Heart left ventricle (tissue), 16 donors: ENCODE results near the gene SYNGR2. TPM values are rescaled to one million over a fixed set of nuclear protein-coding genes. Genes with fewer than 3 reads are reported as not detected.
A peak's percentile ranks its signal among the peaks of the same experiment; 100 is the strongest.

ENCODE experiments used
- ATAC-seq, 4 donors: fragments of 200-7000 bp; cut with Tn5 transposase; one replicate each; pipeline ENCODE4 v1.9.1; 2020 to 2022; ENCODE audit warnings: moderate library complexity in 4 of 4, mild to moderate bottlenecking in 3 of 4, moderate number of reproducible peaks in 1 of 4
- DNase-seq, 5 donors: peaks; one replicate each; pipeline ENCODE4 v3.0.0-alpha.2; 2020
- H3K27ac ChIP-seq, 12 donors: fragments of 200-600 bp; sonication (generic) in 4 of 12; one replicate each; pipeline versions ENCODE4 v1.5.0 to v1.8.0; 2016 to 2022; ENCODE audit warnings: mild to moderate bottlenecking in 2 of 12
- H3K27me3 ChIP-seq, 9 donors: fragments of 200-600 bp; sonication (generic) in 2 of 9; one replicate each; pipeline versions ENCODE4 v1.5.1 to v1.8.0; 2016 to 2022; ENCODE audit warnings: mild to moderate bottlenecking in 3 of 9
- H3K36me3 ChIP-seq, 9 donors: fragments of 200-600 bp; sonication (generic) in 2 of 9; one replicate each; pipeline versions ENCODE4 v1.5.0 to v1.8.0; 2018 to 2022; ENCODE audit warnings: mild to moderate bottlenecking in 2 of 9
- H3K4me1 ChIP-seq, 12 donors: fragments of 200-600 bp; sonication (generic) in 4 of 12; one replicate each; pipeline versions ENCODE4 v1.5.0 to v1.8.0; 2016 to 2022; ENCODE audit warnings: mild to moderate bottlenecking in 3 of 12
- H3K4me3 ChIP-seq, 12 donors: fragments of 200-600 bp; sonication (generic) in 4 of 12; one replicate each; pipeline versions ENCODE4 v1.5.0 to v1.8.0; 2017 to 2022; ENCODE audit warnings: mild to moderate bottlenecking in 9 of 12, moderate library complexity in 4 of 12
- H3K9me3 ChIP-seq, 12 donors: fragments of 200-600 bp; sonication (generic) in 4 of 12; one replicate each; pipeline versions ENCODE4 v1.5.0 to v1.8.0; 2016 to 2022; ENCODE audit warnings: mild to moderate bottlenecking in 1 of 12
- CTCF ChIP-seq, 12 donors: fragments of 200-600 bp; sonication (generic) in 4 of 12; IDR thresholded peaks; one replicate each; pipeline versions ENCODE4 v1.5.0 to v1.8.0; 2018 to 2022; ENCODE audit warnings: antibody characterized with exemption in 12 of 12, mild to moderate bottlenecking in 5 of 12
- POLR2A ChIP-seq, 2 donors: fragments of 450-650 bp; IDR thresholded peaks; one replicate each; pipeline ENCODE4 v1.6.1; 2017; ENCODE audit warnings: antibody characterized with exemption in 2 of 2, mild to moderate bottlenecking in 2 of 2, moderate library complexity in 2 of 2
- WGBS, 4 donors: extraction: QIAGEN DNeasy Blood & Tissue Kit in 2 of 4; methylation state at CpG; one replicate each; pipeline versions ENCODE4 v1.1.5 to v1.1.7; 2013 to 2018; 5-methylcytosine and 5-hydroxymethylcytosine counted together
- intact Hi-C, 10 donors: fragments of 100-400 bp; cut with DNase I; formaldehyde crosslinking; loops; one replicate each; pipeline versions ENCODE4 v1.11.1 to v1.14.2; 2022
- polyA plus RNA-seq, 2 donors: library from polyadenylated mRNA; stranded (reverse); fragments of 200-250 nt; gene quantifications; one replicate each; pipeline ENCODE4 v1.2.3, GENCODE V29; 2013
- total RNA-seq, 9 donors: library from RNA; depleted of rRNA in 2 of 9; stranded (reverse); fragments of >200 nt in 2 of 9; fragmentation: NEBNext Ultra II Directional in 3 of 9; extraction: Animal tissue kit (Norgen Biotek cat#: 25700) in 3 of 9; gene quantifications; one replicate each; pipeline versions ENCODE4 v1.1.0 to v1.2.4, GENCODE V29; 2016 to 2023
- donor health status: ischemic (EF 13 %, LVEDD 7.1; RV severe dilation, severe dysfunction).
- donor health status: healthy with polysubstance abuse.
- donor health status: DM: no; HTN: yes; CAD: no.
- donor health status: DM: no; HTN: no; CAD: no.
- donor health status: ischemic (EF 25% LVEDD 6.9; RV normal size, moderate dysfunction).
- donor health status: ischemic (EF 25% LVEDD 5.7; RV mildly dilated, moderate dysfunction).
- donor health status: healthy.
- donor health status: DM: yes; HTN: yes; CAD: no.
- donor health status: ischemic (EF 35%, LVEDD 5.7; RV mildly dilated, moderate dysfunction).
- donor health status: nonischemic (EF 11% LVEDD 7.7; RV severe dilation, severe dysfunction).
- donor health status: DM: yes; HTN: yes; CAD: no.
- donor health status: PGD.
- donor health status: ischemic (EF 29% LVEDD 5.4; RV normal size, mild dysfunction).
- donor health status: nonischemic (EF 23%, LVEDD 6.1; RV moderate dilation, normal function).

The SYNGR2 gene
- total and polyA plus RNA-seq, 11 donors = 99.5 to 268 (median 135) TPM

GRCh38 chr17:78143214-78144146 lies 24.9 kb upstream of the SYNGR2 start:
- ATAC-seq (no peak), DNase-seq (no peak)
- H3K4me1 ChIP-seq = peaks cover 11 to 54% (median 30%) of the 10 kb centered on the region in 12 donors
- peak overlapping the region in 10 of 12 donors; percentile 50 to 87 (median 76) for H3K27ac ChIP-seq
- no peak overlapping the region for H3K4me3 ChIP-seq
- intact Hi-C loops = no loop called here
- H3K9me3 ChIP-seq = no peaks in the 10 kb centered on the region
- TF ChIP-seq POLR2A (IDR thresholded peaks at IDR 0.05) (no peak), CTCF (IDR thresholded peaks at IDR 0.05) (no peak)
- WGBS, 4 donors = 86 to 93% (median 89%) methylated on average over 19 to 21 of the region's 21 CpGs
- peaks cover 0 to 17% (median 0%) of the 10 kb centered on the region in 9 donors for H3K36me3 ChIP-seq
- no peaks in the 10 kb centered on the region for H3K27me3 ChIP-seq

- Histone ChIP-seq H3K9me3 (no peaks in the 10 kb centered on the region), H3K27me3 (no peaks in the 10 kb centered on the region), H3K4me3 (peak overlapping the region in 1 of 12 donors; percentile 29), H3K27ac (peak overlapping the region in 11 of 12 donors; percentile 50 to 87 (median 71)), H3K4me1 (peaks cover 11 to 47% (median 30%) of the 10 kb centered on the region in 12 donors), H3K36me3 (peaks cover 0 to 17% (median 0%) of the 10 kb centered on the region in 9 donors)
- DNase-seq (peak; percentile 88 to 93 (median 89)), ATAC-seq (peak; percentile 68 to 80 (median 74))
- TF ChIP-seq POLR2A (IDR thresholded peaks at IDR 0.05) = no peak
- TF ChIP-seq CTCF (IDR thresholded peaks at IDR 0.05) = peak in 5 of 12 donors; percentile 6 to 46 (median 25)
- 34 to 46% (median 39%) methylated on average over 8 to 11 of the region's 11 CpGs for WGBS, 4 donors
- intact Hi-C loops = no loop called here
These were observed 24.1 kb upstream of the SYNGR2 start for GRCh38 chr17:78144147-78144719.

DNA sequence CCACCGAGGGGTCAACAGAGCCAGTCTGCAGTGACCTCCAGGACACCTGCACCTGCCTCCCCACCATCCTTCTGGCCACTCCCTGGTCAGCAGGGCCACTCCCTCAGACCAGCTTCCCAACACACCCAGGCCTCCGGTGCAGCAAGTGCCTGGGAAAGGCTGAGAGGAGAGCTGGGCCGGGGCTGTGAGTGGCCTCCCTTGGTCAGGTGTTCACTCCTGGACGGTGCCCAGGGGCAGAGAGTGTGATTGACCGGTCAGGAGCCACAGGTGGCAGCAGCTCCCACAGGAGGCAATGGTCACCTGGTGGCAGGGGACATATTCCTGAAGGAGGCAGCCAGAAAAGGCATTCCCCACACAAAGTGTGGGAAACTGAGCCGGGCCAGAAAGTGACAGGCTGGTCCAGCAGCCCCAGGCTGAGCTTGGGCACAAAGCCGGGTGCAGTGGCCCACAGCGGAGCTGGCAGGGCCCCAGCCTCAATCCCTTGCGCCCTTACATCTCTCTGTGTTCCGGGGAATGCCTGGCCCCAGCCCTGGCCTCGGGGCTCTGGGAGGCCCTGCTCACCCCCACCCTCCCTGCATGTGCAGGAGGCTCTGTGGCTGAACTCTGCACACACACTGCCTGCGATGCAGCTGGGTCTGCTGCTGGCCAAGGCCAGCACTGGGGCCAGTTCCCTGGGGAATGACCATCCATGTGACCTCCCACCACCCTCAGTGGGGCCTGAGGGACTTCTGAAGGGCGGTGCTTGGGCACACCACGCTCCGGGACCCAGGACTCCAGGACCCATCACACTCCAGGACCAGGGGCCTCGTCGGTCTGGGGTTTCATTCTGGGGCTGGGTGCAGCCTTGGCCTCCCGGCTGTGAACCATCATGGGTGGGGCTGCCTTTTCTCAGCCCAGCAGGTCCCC lies 23.4 kb upstream of the SYNGR2 start:
- no peaks in the 10 kb centered on the region for H3K9me3 ChIP-seq
- TF ChIP-seq POLR2A (IDR thresholded peaks at IDR 0.05) (no peak), CTCF (IDR thresholded peaks at IDR 0.05) (no peak)
- H3K27ac ChIP-seq = peak overlapping the region in 11 of 12 donors; percentile 50 to 87 (median 71)
- no peaks in the 10 kb centered on the region for H3K27me3 ChIP-seq
- ATAC-seq (peak in 3 of 4 donors; percentile 7 to 40 (median 17)), DNase-seq (peak in 1 of 5 donors; percentile 81)
- H3K36me3 ChIP-seq = peaks cover 0 to 17% (median 0%) of the 10 kb centered on the region in 9 donors
- WGBS, 4 donors = 45 to 57% (median 49%) methylated on average over 3 to 18 of the region's 18 CpGs
- intact Hi-C loops = no loop called here
- peaks cover 11 to 46% (median 30%) of the 10 kb centered on the region in 12 donors for H3K4me1 ChIP-seq
- H3K4me3 ChIP-seq = peak overlapping the region in 1 of 12 donors; percentile 29
